ENCODE results near the gene CD46. TPM values are rescaled to one million over a fixed set of nuclear protein-coding genes. Genes with fewer than 3 reads are reported as not detected.
A peak's percentile ranks its signal among the peaks of the same experiment; 100 is the strongest.
"Not testable (repeated sequence)": the region's sequence is repeated elsewhere in the genome, so short reads cannot be mapped to it uniquely, and the experiment has no call there.

CD46 gene
- total RNA-seq, result 100 to 1,000 TPM in 3 of 4 donors, 10 to 100 TPM in 1; 65.5 to 209 (median 180) TPM

DNA sequence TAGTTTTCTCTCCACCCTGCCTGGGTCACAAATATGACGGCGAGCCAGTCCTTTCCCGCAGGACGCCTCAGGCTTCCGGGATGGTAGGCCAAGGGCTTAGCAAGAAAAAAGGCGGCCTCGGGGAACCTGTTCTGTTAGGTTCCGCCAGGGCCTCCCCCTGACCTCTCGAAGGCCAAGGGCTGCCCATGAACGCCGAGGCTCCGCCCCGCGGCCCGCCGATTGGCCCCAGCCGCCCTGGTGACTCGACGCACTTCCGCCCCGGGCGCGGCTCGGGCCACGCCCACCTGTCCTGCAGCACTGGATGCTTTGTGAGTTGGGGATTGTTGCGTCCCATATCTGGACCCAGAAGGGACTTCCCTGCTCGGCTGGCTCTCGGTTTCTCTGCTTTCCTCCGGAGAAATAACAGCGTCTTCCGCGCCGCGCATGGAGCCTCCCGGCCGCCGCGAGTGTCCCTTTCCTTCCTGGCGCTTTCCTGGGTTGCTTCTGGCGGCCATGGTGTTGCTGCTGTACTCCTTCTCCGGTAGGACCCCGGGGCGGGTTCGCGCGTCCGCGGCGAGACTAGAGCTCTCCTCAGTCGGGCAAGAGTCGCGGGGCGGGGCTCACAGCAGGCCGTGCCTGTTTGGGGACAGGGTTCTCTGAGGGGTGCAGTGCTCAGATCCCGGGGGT lies at the start of gene CD46:
Gene CD46 (plus strand): TSS at position 265 of the 666 bp plus-strand sequence. CDS start 159 bp downstream, at position 424.
- peaks cover 29 to 70% (median 49%) of the 10 kb centered on the region in 4 donors for H3K4me1 ChIP-seq
- no peaks in the 10 kb centered on the region for H3K27me3 ChIP-seq
- DNase-seq, result peak; percentile 98
- H3K9me3 ChIP-seq, result no peaks in the 10 kb centered on the region
- no peaks in the 10 kb centered on the region for H3K36me3 ChIP-seq
- in situ Hi-C loops (cut with MboI; ENCODE audit: low pct_ligation_motif_present in 1 of 4, low pct_unique_long_range_greater_than_20kb in 1 of 4, low sequenced_read_pairs in 3 of 4) (no loop called here), intact Hi-C loops (cut with DNase I; ENCODE audit: low total_unique reads) (no loop called here)
- 0% methylated on average over 38 of the region's 55 CpGs; no CpG with 5 or more reads in 1 of the 2 donors for WGBS, 2 donors (ENCODE audit: low coverage in 1 of 2)
- peak within 1 kb of the TSS; percentile 94 to 98 (median 96) for H3K27ac ChIP-seq
- peak within 1 kb of the TSS; percentile 78 to 88 (median 84) for H3K4me3 ChIP-seq
- TF ChIP-seq POLR2A (IDR thresholded peaks at IDR 0.05) (peak; percentile 96), POLR2AphosphoS5 (IDR thresholded peaks at IDR 0.05) (peak; percentile 95 to 97 (median 96)), EP300 (IDR thresholded peaks at IDR 0.05; ENCODE audit: low read depth) (no peak)
- TF ChIP-seq, protein P1, sequence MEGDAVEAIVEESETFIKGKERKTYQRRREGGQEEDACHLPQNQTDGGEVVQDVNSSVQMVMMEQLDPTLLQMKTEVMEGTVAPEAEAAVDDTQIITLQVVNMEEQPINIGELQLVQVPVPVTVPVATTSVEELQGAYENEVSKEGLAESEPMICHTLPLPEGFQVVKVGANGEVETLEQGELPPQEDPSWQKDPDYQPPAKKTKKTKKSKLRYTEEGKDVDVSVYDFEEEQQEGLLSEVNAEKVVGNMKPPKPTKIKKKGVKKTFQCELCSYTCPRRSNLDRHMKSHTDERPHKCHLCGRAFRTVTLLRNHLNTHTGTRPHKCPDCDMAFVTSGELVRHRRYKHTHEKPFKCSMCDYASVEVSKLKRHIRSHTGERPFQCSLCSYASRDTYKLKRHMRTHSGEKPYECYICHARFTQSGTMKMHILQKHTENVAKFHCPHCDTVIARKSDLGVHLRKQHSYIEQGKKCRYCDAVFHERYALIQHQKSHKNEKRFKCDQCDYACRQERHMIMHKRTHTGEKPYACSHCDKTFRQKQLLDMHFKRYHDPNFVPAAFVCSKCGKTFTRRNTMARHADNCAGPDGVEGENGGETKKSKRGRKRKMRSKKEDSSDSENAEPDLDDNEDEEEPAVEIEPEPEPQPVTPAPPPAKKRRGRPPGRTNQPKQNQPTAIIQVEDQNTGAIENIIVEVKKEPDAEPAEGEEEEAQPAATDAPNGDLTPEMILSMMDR (IDR thresholded peaks at IDR 0.05), result no peak

DNA sequence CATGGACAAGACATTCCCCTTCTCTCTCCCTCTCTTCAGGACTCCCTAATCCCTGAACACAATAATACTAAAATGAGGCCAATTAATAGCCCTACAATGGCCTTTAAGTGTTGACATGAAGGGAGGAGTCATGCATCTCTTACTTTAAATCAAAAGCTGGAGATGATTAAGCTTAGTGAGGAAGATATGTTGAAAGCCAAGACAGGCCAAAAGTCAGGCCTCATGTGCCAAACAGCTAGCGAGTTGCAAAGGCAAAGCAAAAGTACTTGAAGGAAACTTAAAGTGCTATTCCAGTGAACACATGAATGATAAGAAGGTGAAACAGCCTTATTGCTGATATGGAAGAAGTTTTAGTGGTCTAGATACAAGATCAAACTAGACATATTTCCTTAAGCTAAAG lies 49.5 kb upstream of the CD46 start:
- no peaks in the 10 kb centered on the region for H3K4me1 ChIP-seq
- TF ChIP-seq POLR2AphosphoS5 (IDR thresholded peaks at IDR 0.05), result no peak
- TF ChIP-seq, protein P1 (IDR thresholded peaks at IDR 0.05), result no peak
- no peak for TF ChIP-seq POLR2A (IDR thresholded peaks at IDR 0.05)
- no peak for TF ChIP-seq EP300 (IDR thresholded peaks at IDR 0.05; ENCODE audit: low read depth)
- no peaks in the 10 kb centered on the region for H3K36me3 ChIP-seq
- WGBS, 2 donors (ENCODE audit: low coverage in 1 of 2), result 76 to 86% methylated on average over 1 of the region's 1 CpG
- no peak overlapping the region for H3K4me3 ChIP-seq
- no peaks in the 10 kb centered on the region for H3K9me3 ChIP-seq
- in situ Hi-C loops (cut with MboI; ENCODE audit: low pct_ligation_motif_present in 1 of 4, low pct_unique_long_range_greater_than_20kb in 1 of 4, low sequenced_read_pairs in 3 of 4), result loop anchor here in 1 of 4 donors (10.0 kb wide), 1 partner anchor 92 kb away; no protein-coding TSS in a partner anchor
- DNase-seq, result no peak
- H3K27ac ChIP-seq, result no peak overlapping the region
- no peaks in the 10 kb centered on the region for H3K27me3 ChIP-seq
- intact Hi-C loops (cut with DNase I; ENCODE audit: low total_unique reads), result no loop called here

DNA sequence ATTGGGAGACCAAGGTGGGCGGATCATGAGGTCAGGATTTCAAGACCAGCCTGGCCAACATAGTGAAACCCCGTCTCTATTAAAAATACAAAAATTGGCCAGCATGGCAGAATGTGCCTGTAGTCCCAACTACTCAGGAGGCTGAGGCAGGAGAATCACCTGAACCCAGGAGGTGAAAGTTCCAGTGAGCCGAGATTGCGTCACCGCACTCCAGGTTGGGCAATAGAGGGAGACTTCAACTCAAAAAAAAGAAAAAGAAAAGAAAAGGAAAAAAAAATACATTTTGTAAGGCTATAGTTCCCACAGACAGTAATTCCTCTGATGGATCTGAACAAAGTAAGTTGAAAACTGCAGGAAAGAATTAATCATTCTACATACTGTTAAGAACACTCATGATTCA lies 48.1 kb upstream of the CD46 start:
- TF ChIP-seq POLR2AphosphoS5 (IDR thresholded peaks at IDR 0.05) (no peak), EP300 (IDR thresholded peaks at IDR 0.05; ENCODE audit: low read depth) (no peak), POLR2A (IDR thresholded peaks at IDR 0.05) (no peak)
- TF ChIP-seq, protein P1 (IDR thresholded peaks at IDR 0.05), result no peak
- Histone ChIP-seq H3K27ac (no peak overlapping the region), H3K27me3 (no peaks in the 10 kb centered on the region), H3K9me3 (no peaks in the 10 kb centered on the region), H3K4me1 (no peaks in the 10 kb centered on the region), H3K4me3 (no peak overlapping the region), H3K36me3 (no peaks in the 10 kb centered on the region)
- DNase-seq, result no peak
- WGBS, 2 donors (ENCODE audit: low coverage in 1 of 2), result 98% methylated on average over 5 of the region's 5 CpGs; no CpG with 5 or more reads in 1 of the 2 donors
- in situ Hi-C loops (cut with MboI; ENCODE audit: low pct_ligation_motif_present in 1 of 4, low pct_unique_long_range_greater_than_20kb in 1 of 4, low sequenced_read_pairs in 3 of 4), result loop anchor here in 1 of 4 donors (10.0 kb wide), 1 partner anchor 91 kb away; no protein-coding TSS in a partner anchor
- intact Hi-C loops (cut with DNase I; ENCODE audit: low total_unique reads), result no loop called here

DNA sequence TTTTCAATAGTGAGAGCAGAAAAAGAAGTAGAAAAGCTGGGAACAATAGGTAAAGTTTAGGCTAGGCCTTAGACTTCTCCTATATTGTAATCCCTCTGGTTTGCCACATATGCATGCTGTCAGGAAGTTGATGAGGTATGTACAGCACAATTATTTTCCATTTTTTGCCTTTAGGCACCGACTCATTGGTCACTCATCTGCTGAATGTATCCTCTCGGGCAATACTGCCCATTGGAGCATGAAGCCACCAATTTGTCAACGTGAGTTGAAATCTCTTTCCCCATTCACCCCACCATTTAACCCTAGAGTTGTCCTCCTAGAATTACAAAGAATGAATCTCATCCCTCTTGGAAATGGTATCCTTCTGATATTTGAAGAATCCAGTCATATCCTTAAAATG lies 43.9 kb upstream of the CD46 start:
- H3K27ac ChIP-seq; intact Hi-C loops (cut with DNase I; ENCODE audit: low total_unique reads); H3K4me1 ChIP-seq; H3K4me3 ChIP-seq; H3K9me3 ChIP-seq; H3K27me3 ChIP-seq; DNase-seq; H3K36me3 ChIP-seq: not testable (repeated sequence)
- 70% methylated on average over 3 of the region's 3 CpGs; no CpG with 5 or more reads in 1 of the 2 donors for WGBS, 2 donors (ENCODE audit: low coverage in 1 of 2)
- in situ Hi-C loops (cut with MboI; ENCODE audit: low pct_ligation_motif_present in 1 of 4, low pct_unique_long_range_greater_than_20kb in 1 of 4, low sequenced_read_pairs in 3 of 4), result loop anchor here in 1 of 4 donors (10.0 kb wide), 1 partner anchor 87 kb away; no protein-coding TSS in a partner anchor
